GM21526 (cell line): ENCODE measurements around the gene TMTC2.
"Not testable (repeated sequence)": the region's sequence is repeated elsewhere in the genome, so short reads cannot be mapped to it uniquely, and the experiment has no call there.

Experiments used
- ATAC-seq: cut with Tn5 transposase; IDR thresholded peaks from one replicate; pipeline ENCODE4 v1.9.1; 2021; ENCODE audit warnings: moderate library complexity; ENCODE audit not compliant: unreplicated experiment, low FRiP score

Gene TMTC2

GRCh38 chr12:82723093-82723492 is 36.4 kb downstream of the TMTC2 start:
- no peak for ATAC-seq

DNA sequence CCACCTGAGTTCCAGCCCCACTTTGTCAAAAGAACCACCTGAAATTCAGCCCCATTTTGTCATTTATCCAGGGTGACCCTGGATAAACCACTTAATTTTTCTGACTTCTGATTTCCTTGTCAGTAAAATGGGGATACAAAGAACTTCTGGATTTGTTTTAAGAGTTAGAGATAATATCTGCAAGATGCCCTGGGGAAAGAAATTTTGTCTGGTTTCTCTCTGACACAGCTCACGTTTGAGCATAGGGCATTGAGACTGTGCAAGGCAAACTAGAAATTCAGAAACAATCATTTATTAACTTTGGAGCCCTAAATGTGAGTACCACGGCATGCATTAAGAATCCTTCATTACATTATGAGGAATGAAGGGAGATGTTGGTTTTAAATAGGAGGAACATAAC is 37.2 kb downstream of the TMTC2 start:
- no peak for ATAC-seq

DNA sequence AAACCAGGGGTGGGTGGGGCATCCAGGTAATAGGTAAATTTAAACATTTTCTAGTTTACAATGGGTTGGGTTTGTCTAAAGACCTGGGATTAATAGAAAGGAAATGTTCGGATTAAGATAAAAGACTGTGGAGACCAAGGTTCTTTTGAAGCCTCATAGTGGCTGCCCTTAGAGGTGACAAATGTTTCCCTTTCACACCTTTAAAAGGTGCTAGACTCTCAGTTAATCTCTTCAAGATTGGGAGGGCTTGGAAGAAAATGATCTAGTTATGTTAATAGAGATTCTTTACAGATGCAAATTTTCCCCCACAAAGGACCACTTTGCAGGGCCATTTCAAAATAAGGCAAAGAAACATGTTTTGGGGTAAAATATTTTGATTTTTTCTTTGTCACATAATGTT is 39.0 kb downstream of the TMTC2 start:
- ATAC-seq: no peak

GRCh38 chr12:82727886-82728285 is 41.2 kb downstream of the TMTC2 start:
- no peak for ATAC-seq

DNA sequence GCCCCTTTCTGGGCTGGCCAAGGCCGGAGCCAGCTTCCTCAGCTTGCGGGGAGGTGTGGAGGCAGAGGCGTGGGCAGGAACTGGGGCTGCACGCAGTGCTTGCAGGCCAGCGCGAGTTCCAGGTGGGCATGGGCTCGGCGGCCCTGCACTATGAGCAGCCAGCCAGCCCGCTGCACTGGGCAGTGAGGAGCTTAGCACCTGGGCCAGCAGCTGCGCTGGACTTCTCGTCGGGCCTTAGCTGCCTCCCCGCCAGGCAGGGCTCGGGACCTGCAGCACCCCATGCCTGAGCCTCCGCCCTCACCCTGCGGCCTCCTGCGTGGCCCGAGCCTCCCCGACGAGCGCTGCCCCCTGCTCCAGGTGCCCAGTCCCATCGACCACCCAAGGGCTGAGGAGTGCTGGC is 42.0 kb downstream of the TMTC2 start:
- no peak for ATAC-seq

DNA sequence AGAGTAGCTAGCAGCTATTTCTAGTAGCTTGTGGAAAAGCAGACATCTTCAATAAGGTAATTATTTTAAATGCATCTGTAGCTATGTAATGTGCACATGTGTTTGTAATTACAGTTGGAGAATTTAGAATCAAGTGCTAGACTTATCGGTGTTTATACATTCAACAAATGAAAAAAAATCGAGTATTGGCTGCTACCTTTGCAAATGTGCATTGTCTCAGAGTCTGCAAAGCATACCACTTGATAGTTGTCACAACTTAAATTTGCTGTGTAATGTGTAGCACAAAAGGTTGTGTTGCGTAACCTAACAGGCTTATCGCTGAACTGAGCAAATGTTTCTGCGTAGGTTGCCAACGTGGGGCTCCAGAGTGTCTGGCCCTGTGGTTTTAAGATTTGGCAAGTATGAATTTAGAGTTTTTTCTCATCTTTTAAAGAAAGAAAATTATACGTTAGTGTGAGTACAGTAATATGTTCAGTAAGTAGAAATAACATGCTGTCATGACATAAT is 44.3 kb downstream of the TMTC2 start:
- ATAC-seq: no peak

DNA sequence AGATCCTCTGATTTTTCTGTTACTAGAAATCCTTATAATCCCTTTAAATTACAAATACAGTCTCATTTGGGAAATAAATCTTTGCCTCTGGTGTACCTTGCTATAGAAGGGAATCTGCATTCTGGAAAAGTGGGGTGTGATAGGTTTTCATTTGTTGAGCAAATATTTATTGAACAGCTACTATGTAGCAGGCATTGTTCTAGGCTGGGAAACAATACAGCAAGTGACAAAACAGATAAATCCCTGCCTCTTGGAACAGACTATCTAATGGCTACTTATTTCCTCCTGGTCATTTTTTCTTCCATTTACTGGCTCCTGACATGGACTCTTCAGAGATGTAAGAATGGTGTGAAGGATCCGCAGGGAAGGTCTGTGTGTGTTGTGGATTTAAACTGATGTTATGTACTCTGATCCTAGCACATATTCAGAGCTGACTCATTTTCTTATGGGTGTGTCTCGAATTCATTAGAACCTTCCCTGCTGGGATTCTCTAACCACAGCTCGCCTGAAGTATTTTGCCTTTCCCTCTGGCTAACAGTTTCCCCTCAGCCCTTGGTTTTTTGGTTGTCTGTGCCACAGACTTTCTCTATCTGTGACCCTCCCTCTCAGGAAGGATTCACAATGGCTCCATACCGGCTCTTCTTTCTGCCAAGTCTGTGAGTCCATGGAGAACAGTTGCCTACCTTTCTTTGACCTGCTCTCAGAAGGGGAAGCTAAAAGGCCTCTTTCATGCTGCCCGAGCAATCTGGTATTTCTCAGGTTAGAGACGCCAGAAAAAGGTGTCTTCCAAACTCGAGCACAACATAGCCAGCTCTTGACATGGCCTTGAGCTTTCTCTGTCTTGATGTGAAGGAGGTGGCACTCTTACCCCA is 53.7 kb downstream of the TMTC2 start:
- no peak for ATAC-seq

DNA sequence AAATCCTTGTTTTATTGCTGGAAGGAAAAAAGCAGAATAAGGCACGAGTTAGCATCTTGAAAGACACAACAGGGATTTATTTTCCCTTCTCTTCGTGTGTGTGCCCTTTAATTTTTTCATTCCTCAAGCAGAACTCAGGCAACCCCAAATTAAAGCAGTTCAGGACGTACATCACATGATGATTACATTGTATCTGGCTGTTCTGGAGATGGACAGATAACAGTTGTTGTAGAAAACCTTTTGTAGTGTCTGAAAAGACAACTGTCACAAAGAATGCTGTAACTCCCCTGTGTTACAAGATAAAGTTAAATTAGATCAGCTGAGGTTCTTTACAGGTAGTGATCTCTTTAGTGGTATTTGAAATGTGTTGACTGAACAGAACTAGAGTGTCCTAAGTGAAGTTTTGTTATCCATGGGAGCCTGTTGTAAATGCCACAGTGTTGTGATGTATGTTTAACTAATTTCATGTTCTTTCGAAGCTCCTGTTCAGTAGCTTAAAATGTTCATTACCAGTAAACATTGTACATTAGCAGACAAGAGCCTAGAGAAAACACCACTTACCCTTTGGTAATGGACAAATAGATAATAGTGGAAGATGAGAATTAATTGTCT is 58.5 kb downstream of the TMTC2 start:
- no peak for ATAC-seq

DNA sequence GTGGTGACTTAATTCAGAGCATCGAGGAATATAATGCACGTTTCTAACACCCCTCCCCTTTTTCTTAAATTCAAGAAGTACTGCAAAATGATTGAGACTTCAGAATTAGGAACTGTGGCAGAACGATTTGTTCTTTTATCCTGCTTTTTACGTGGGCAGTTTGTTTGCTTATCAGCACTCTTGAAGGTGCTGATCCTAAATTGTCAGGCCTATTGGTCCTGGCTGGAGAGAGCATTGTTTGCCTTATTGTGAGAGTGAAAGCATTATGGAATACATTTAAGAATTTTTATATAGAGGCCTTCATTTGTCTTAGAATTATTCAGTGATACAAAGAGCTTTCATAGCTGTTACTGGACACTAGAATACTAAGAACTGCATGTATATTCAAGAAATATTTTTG is 59.1 kb downstream of the TMTC2 start:
- no peak for ATAC-seq

- ATAC-seq: no peak
These were observed 60.0 kb downstream of the TMTC2 start for GRCh38 chr12:82746668-82747067.

- no peak for ATAC-seq
These were observed 62.3 kb downstream of the TMTC2 start for GRCh38 chr12:82749015-82749414.

DNA sequence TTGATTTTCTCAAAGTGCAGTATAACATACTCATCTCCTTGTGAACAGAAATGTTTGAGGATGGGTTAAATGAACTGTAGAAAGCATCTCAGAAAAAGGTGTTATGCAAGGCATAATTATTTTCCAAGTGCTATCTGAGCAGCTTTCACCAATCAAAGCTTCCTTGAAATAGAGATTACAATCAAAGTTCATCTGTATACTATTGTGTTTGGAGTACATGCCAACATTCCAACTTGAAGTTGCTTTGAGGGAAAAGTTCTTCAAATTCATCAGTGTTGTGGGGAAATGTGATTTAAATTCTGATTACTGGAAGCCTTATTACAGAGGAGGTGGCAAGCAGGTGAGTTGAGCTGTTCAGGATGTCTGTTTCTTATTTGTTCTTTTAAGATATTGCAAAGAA is 68.2 kb downstream of the TMTC2 start:
- ATAC-seq: no peak

DNA sequence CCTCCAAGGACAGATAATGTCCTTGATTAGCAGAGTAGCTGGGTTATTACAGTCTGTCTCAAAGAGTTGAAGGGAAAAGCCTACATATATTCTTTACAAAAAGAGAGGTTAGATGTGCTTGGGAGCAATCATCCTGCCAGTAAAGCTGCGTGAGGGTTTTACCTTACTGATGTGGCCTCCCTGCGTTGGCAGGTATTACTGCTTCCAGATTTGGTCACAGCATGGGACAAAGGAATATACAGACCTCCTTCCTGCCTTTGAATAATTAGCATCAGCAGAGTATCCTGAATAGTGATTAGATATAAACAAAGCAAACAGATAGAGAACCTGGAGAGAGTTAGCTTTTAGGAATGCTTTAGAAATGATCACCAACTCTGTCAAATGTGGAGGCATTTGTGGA is 69.6 kb downstream of the TMTC2 start:
- ATAC-seq: no peak

GRCh38 chr12:82757059-82757458 is 70.4 kb downstream of the TMTC2 start:
- ATAC-seq: no peak

- no peak for ATAC-seq
These were observed 71.0 kb downstream of the TMTC2 start for GRCh38 chr12:82757656-82758055.

DNA sequence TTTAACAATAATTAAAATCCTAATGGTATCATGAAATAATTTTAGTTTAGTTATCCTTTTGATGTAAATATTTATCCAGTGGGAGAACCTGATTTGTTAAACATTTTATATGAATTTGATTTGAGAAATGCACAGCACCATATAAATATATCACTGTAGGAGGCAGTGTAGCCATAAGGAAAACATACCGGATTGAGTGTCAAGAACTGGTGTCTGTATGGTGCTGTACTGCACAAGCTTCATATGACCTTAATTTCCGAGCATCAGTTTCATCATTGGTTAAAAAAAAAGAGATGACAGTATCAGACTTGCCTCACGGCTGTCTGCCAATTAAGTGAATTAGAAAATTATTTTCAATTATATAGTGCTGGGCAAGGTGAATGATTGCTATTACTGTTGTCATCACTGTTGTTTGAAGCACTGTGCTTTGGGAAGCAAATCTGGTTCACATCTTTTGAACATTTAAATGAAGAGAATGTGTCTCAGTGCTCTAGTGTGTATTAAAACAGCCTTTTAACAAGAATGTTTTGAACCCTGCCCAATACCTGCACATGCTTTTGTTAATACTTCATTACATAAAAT is 72.1 kb downstream of the TMTC2 start:
- ATAC-seq: no peak

DNA sequence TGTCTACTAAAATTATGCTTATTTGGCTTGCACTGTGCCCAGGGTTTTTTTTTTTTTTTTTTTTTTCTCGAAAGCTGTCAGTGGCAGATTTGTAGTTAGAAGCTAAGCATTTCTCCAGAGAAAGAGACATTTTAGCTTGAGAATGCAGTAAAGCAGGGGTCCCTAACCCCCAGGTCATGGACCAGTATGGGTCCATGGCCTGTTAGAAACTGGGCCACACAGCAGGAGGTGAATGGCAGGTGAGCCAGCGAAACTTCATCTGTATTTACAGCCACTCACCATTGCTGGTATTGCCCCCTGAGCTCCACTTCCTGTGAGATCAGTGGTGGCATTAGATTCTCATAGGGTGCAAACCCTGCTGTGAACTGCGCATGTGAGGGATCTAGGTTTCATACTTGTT is 73.7 kb downstream of the TMTC2 start:
- no peak for ATAC-seq

DNA sequence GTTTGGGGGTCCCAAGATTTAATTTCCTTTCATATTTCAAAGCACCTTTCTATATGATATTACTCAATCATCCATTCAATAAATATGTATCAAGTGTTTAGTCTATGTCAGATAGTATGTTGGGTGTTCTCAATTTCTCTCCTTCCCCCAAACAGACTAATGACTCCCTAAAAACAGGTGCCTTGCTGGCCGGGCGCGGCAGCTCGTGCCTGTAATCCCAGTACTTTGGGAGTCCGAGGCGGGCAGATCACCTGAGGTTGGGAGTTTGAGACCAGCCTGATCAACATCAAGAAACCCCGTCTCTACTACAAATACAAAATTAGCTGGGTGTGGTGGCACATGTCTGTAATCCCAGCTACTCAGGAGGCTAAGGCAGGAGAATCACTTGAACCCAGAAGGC is 78.5 kb downstream of the TMTC2 start:
- ATAC-seq: not testable (repeated sequence)

DNA sequence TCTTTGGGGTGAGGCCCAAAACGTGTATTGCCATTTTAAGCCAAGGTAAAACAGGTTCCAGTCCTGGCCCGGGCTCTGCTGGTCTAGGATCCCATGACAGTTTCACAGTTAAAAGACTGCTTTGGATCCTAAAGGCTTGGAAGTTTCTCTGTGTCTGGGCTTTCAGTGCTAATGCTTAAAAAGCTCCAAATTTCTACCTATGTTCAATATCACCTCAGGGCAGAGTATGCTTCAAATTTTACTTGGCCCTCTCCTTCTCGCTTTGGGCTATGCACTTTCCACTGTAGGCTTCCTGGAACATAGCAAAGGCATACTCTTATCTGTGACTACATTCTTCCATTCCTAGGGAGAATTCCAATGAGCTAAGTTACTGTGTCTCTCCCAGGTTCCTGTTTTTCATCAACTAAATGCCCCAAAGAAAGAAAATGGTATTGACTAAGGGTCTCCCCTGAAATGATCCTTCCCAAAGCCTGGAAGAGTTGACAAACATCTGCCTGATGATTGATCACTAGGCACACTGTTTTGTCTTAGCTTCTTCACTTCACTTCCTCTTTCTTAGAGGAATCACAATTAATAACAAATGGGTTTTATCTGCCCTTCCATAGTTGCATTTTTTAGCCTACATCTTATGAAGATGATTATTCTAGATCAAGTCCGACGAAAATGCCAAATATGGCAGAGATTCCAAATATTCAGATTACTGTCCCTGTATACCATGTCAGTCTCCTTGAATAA is 79.4 kb downstream of the TMTC2 start:
- ATAC-seq: no peak

- no peak for ATAC-seq
These were observed 88.0 kb downstream of the TMTC2 start for GRCh38 chr12:82774666-82775065.

DNA sequence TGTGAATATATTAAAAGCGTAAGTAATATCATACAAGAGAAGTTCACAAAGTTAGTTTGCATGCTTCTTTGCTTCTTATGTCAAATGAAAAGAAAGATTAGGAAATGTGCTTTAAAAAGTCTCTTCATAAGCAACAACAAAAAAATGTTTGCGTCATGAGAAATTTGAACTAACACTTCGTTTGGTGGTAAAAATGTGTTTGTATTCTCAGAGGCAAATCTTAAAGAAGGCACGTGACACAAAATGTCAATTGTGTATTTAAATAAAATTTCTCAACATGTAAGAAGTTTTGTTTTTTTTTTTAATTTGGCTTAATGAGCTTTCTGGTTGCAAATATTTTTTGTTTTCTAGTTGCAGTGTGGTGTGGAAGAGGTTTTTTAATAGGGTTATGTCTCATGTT is 93.8 kb downstream of the TMTC2 start:
- ATAC-seq: no peak
